Left cardiac atrium (tissue), 4 donors: ENCODE measurements around the gene PPP1R1C. TPM values are rescaled to one million over a fixed set of nuclear protein-coding genes. Genes with fewer than 3 reads are reported as not detected.

Source experiments
- ATAC-seq, 2 donors: fragments of 200-7000 bp; cut with Tn5 transposase; one replicate each; pipeline ENCODE4 v1.9.1; 2020; ENCODE audit warnings: mild to moderate bottlenecking in 2 of 2, moderate library complexity in 2 of 2
- DNase-seq: peaks from one replicate; pipeline ENCODE4 v3.0.0-alpha.2; 2020
- intact Hi-C, 2 donors: fragments of 100-400 bp; cut with DNase I; formaldehyde crosslinking; loops; one replicate each; pipeline versions ENCODE4 v1.14.1 to v1.15.1; 2022 to 2023
- total RNA-seq, 2 donors: library from RNA; stranded (reverse); fragmentation: NEBNext Ultra II Directional; extraction: Animal tissue kit (Norgen Biotek cat#: 25700); gene quantifications; one replicate each; pipeline ENCODE4 v1.2.1, GENCODE V29; 2021
- donor health status: DM: no; HTN: yes; CAD: no.
- donor health status: DM: no; HTN: yes; CAD: no; lungs with severe emphysema.
- donor health status: DM: yes; HTN: yes; CAD: no.
- donor health status: Dilated cardiomyopathy.

Gene PPP1R1C
- total RNA-seq, 2 donors from 2014 or later = 5.0 to 5.5 TPM

GRCh38 chr2:182048088-182048487 lies 62.4 kb downstream of the PPP1R1C start:
- intact Hi-C loops = no loop called here
- DNase-seq (no peak), ATAC-seq (no peak)

GRCh38 chr2:182048621-182049020 lies 63.0 kb downstream of the PPP1R1C start:
- intact Hi-C loops = no loop called here
- DNase-seq (no peak), ATAC-seq (no peak)

GRCh38 chr2:182049372-182050148 lies 63.9 kb downstream of the PPP1R1C start:
- DNase-seq (no peak), ATAC-seq (peak; percentile 50 to 80)
- intact Hi-C loops = no loop called here

GRCh38 chr2:182050333-182051135 lies 64.9 kb downstream of the PPP1R1C start:
- DNase-seq = no peak
- no peak for ATAC-seq
- intact Hi-C loops = no loop called here

- intact Hi-C loops = no loop called here
- no peak for DNase-seq
- peak in 1 of 2 donors; percentile 17 for ATAC-seq
These were observed 70.3 kb downstream of the PPP1R1C start for GRCh38 chr2:182055993-182056392.

GRCh38 chr2:182057002-182057401 lies 71.3 kb downstream of the PPP1R1C start:
- intact Hi-C loops = no loop called here
- ATAC-seq (no peak), DNase-seq (no peak)

GRCh38 chr2:182058056-182058455 lies 72.4 kb downstream of the PPP1R1C start:
- ATAC-seq (no peak), DNase-seq (no peak)
- intact Hi-C loops = no loop called here

GRCh38 chr2:182061739-182062138 lies 76.1 kb downstream of the PPP1R1C start:
- DNase-seq (no peak), ATAC-seq (no peak)
- intact Hi-C loops = loop anchor here in 1 of 2 donors (10.0 kb wide), 1 partner anchor 87 kb away; no protein-coding TSS in a partner anchor

- ATAC-seq (no peak), DNase-seq (no peak)
- intact Hi-C loops = loop anchor here in 1 of 2 donors (10.0 kb wide), 1 partner anchor 88 kb away; no protein-coding TSS in a partner anchor
These were observed 76.8 kb downstream of the PPP1R1C start for GRCh38 chr2:182062329-182062972.

- DNase-seq = peak; percentile 33
- intact Hi-C loops = loop anchor here in 1 of 2 donors (10.0 kb wide), 1 partner anchor 89 kb away; no protein-coding TSS in a partner anchor
- ATAC-seq = peak; percentile 77 to 85
These were observed 78.5 kb downstream of the PPP1R1C start for GRCh38 chr2:182064019-182064778.

- ATAC-seq (peak in 1 of 2 donors; percentile 65), DNase-seq (no peak)
- intact Hi-C loops = loop anchor here in 1 of 2 donors (10.0 kb wide), 1 partner anchor 92 kb away; no protein-coding TSS in a partner anchor
These were observed 80.9 kb downstream of the PPP1R1C start for GRCh38 chr2:182066400-182067087.

GRCh38 chr2:182067393-182067792 lies 81.7 kb downstream of the PPP1R1C start:
- DNase-seq (no peak), ATAC-seq (no peak)
- intact Hi-C loops = loop anchor here in 1 of 2 donors (10.0 kb wide), 1 partner anchor 93 kb away; no protein-coding TSS in a partner anchor

GRCh38 chr2:182068811-182069210 lies 83.2 kb downstream of the PPP1R1C start:
- DNase-seq = no peak
- no peak for ATAC-seq
- intact Hi-C loops = loop anchor here in 1 of 2 donors (10.0 kb wide), 1 partner anchor 94 kb away; no protein-coding TSS in a partner anchor

GRCh38 chr2:182069416-182069815 lies 83.8 kb downstream of the PPP1R1C start:
- intact Hi-C loops = loop anchor here in 1 of 2 donors (10.0 kb wide), 1 partner anchor 95 kb away; no protein-coding TSS in a partner anchor

GRCh38 chr2:182069908-182070307 lies 84.3 kb downstream of the PPP1R1C start:
- DNase-seq = no peak
- intact Hi-C loops = loop anchor here (10.0 kb wide), 3 partner anchors 95 to 325 kb away; partner anchors contain the start of gene ITPRID2 (in 1 of the 2)
- no peak for ATAC-seq

More at GRCh38 chr2:182069416-182069815, 83.8 kb downstream of the PPP1R1C start:
- no peak for ATAC-seq
- no peak for DNase-seq

- intact Hi-C loops = loop anchor here (10.0 kb wide), 2 partner anchors 176 to 326 kb away; partner anchors contain the start of gene ITPRID2 (in 1 of the 2)
- DNase-seq (no peak), ATAC-seq (no peak)
These were observed 85.1 kb downstream of the PPP1R1C start for GRCh38 chr2:182070736-182071135.

GRCh38 chr2:182072861-182073260 lies 87.2 kb downstream of the PPP1R1C start:
- ATAC-seq (no peak), DNase-seq (no peak)
- intact Hi-C loops = loop anchor here (10.0 kb wide), 2 partner anchors 178 to 328 kb away; partner anchors contain the start of gene ITPRID2 (in 1 of the 2)
